H1 (cell line): ENCODE measurements around the gene GNA12. TPM values are rescaled to one million over a fixed set of nuclear protein-coding genes. Genes with fewer than 3 reads are reported as not detected.

Experiments
- CTCF ChIA-PET: fragments of 300-600 bp; sonication (Branson Sonifier 250); formaldehyde crosslinking; loops from one replicate; lab custom pipeline; 2021; ENCODE audit not compliant: partially characterized antibody; lab: Charles Lee
- POLR2A ChIA-PET: fragments of 300-600 bp; sonication (Branson Sonifier 250); formaldehyde crosslinking; loops from one replicate; lab custom pipeline; 2021; ENCODE audit warnings: inconsistent platforms; ENCODE audit not compliant: partially characterized antibody; lab: Charles Lee
- DNase-seq, 2 experiments: peaks; one replicate each; pipeline versions ENCODE4 v3.0.0 to v3.0.0-alpha.2; 2010 to 2022; ENCODE audit warnings: low spot score in 2 of 2, low read depth in 1 of 2, mixed read lengths in 1 of 2
- FAIRE-seq: peaks from 2 replicates; lab custom pipeline; 2011; peaks lifted over from hg19 to GRCh38; lab: Jason Lieb, UNC
- H2AFZ ChIP-seq: 2 replicates; pipeline ENCODE4 v1.8.1; 2012; ENCODE audit warnings: low read length, inconsistent platforms
- H2AK5ac ChIP-seq: 2 replicates; pipeline ENCODE4 v1.6.1; 2013; ENCODE audit warnings: low read depth, low read length
- H2BK120ac ChIP-seq: replicated peaks from 2 replicates; pipeline ENCODE3; 2013; ENCODE audit warnings: low read depth, low read length, inconsistent platforms
- H2BK12ac ChIP-seq: 2 replicates; pipeline ENCODE4 v1.6.1; 2013; ENCODE audit warnings: low read depth, low read length
- H2BK15ac ChIP-seq: 2 replicates; pipeline ENCODE4 v1.6.1; 2013; ENCODE audit warnings: low read length
- H2BK20ac ChIP-seq: 2 replicates; pipeline ENCODE4 v1.6.1; 2013; ENCODE audit warnings: low read length
- H2BK5ac ChIP-seq: 2 replicates; pipeline ENCODE4 v1.6.1; 2013; ENCODE audit warnings: low read depth, low read length
- H3K14ac ChIP-seq: 2 replicates; pipeline ENCODE4 v1.6.1; 2013; ENCODE audit warnings: inconsistent platforms; ENCODE audit not compliant: insufficient read length
- H3K18ac ChIP-seq: 2 replicates; pipeline ENCODE4 v1.6.1; 2013; ENCODE audit warnings: low read length; ENCODE audit errors: extremely low read depth
- H3K23ac ChIP-seq: 2 replicates; pipeline ENCODE4 v1.6.1; 2013; ENCODE audit warnings: inconsistent platforms; ENCODE audit not compliant: insufficient read length
- H3K23me2 ChIP-seq: 2 replicates; pipeline ENCODE4 v1.6.1; 2013; ENCODE audit warnings: low read depth, low read length
- H3K27ac ChIP-seq: 2 replicates; pipeline ENCODE4 v1.6.1; 2011; ENCODE audit warnings: low read depth, low read length, inconsistent platforms
- H3K27me3 ChIP-seq, 4 experiments: replicated peaks in 1 of 4; 1 replicate in 1 of 4; 2 replicates in 3 of 4; pipeline versions ENCODE4 v1.6.1 to v1.8.1; 2011 to 2013; ENCODE audit warnings: low read length in 3 of 4, mild to moderate bottlenecking in 3 of 4, inconsistent platforms in 2 of 4, mixed read lengths in 2 of 4, moderate library complexity in 1 of 4; ENCODE audit not compliant: control insufficient read depth in 3 of 4, insufficient read depth in 3 of 4; ENCODE audit errors: extremely low read depth in 1 of 4
- H3K36me3 ChIP-seq, 4 experiments: 2 replicates each; pipeline versions ENCODE4 v1.6.1 to v1.8.1; 2011 to 2013; ENCODE audit warnings: mild to moderate bottlenecking in 4 of 4, low read length in 3 of 4, moderate library complexity in 2 of 4, control low read depth in 1 of 4, inconsistent platforms in 1 of 4; ENCODE audit not compliant: insufficient read depth in 4 of 4, control insufficient read depth in 2 of 4
- H3K4ac ChIP-seq: replicated peaks from 2 replicates; pipeline ENCODE3; 2013; ENCODE audit warnings: low read length, low read depth, mixed read lengths, inconsistent platforms; ENCODE audit not compliant: insufficient read length
- H3K4me1 ChIP-seq, 4 experiments: replicated peaks in 1 of 4; 1 replicate in 1 of 4; 2 replicates in 3 of 4; pipeline versions ENCODE4 v1.6.1 to v1.8.1; 2011 to 2013; ENCODE audit warnings: low read length in 3 of 4, inconsistent platforms in 2 of 4, mixed read lengths in 1 of 4; ENCODE audit not compliant: insufficient read depth in 4 of 4, control insufficient read depth in 3 of 4
- H3K4me2 ChIP-seq, 2 experiments: 2 replicates each; pipeline versions ENCODE4 v1.6.1 to v1.8.1; 2011 to 2013; ENCODE audit warnings: low read depth in 2 of 2, low read length in 2 of 2, control low read depth in 1 of 2, inconsistent platforms in 1 of 2, mild to moderate bottlenecking in 1 of 2; ENCODE audit not compliant: insufficient read depth in 1 of 2
- H3K4me3 ChIP-seq, 4 experiments: fragments of 200-600, 300-600 bp in 1 of 4; sonication (generic), shearing (Covaris generic), sonication (Bioruptor Twin) in 1 of 4; 2 replicates each; pipeline versions ENCODE4 v1.5.1 to v1.8.1; 2011 to 2016; ENCODE audit warnings: low read length in 4 of 4, low read depth in 3 of 4, control low read depth in 2 of 4, inconsistent platforms in 2 of 4, mild to moderate bottlenecking in 2 of 4, mixed read lengths in 1 of 4, moderate library complexity in 1 of 4; ENCODE audit not compliant: insufficient read depth in 2 of 4; ENCODE audit errors: extremely low read depth in 1 of 4
- H3K56ac ChIP-seq: replicated peaks from 2 replicates; pipeline ENCODE3; 2013; ENCODE audit warnings: low read depth, mild to moderate bottlenecking, mixed read lengths, low read length, inconsistent platforms; ENCODE audit not compliant: insufficient read length
- H3K79me1 ChIP-seq: 2 replicates; pipeline ENCODE4 v1.6.1; 2013; ENCODE audit warnings: low read depth, low read length, control low read depth
- H3K79me2 ChIP-seq, 2 experiments: 2 replicates each; pipeline versions ENCODE4 v1.6.1 to v1.8.1; 2012 to 2013; ENCODE audit warnings: low read length in 2 of 2, mild to moderate bottlenecking in 2 of 2, inconsistent platforms in 1 of 2; ENCODE audit not compliant: insufficient read depth in 2 of 2, control insufficient read depth in 1 of 2
- H3K9ac ChIP-seq, 4 experiments: replicated peaks in 1 of 4; 1 replicate in 1 of 4; 2 replicates in 3 of 4; pipeline versions ENCODE4 v1.6.1 to v1.8.1; 2011 to 2013; ENCODE audit warnings: low read depth in 3 of 4, low read length in 3 of 4, control low read depth in 2 of 4, mild to moderate bottlenecking in 2 of 4, moderate library complexity in 2 of 4, inconsistent platforms in 1 of 4; ENCODE audit errors: extremely low read depth in 1 of 4
- H3K9me3 ChIP-seq, 2 experiments: 2 replicates each; pipeline versions ENCODE4 v1.6.1 to v1.8.1; 2012 to 2013; ENCODE audit warnings: mild to moderate bottlenecking in 2 of 2, moderate library complexity in 2 of 2, control low read depth in 1 of 2, inconsistent platforms in 1 of 2, low read depth in 1 of 2, low read length in 1 of 2, mixed read lengths in 1 of 2; ENCODE audit not compliant: insufficient read depth in 2 of 2
- H4K20me1 ChIP-seq, 2 experiments: replicated peaks in 1 of 2; 2 replicates each; pipeline versions ENCODE3 to v1.8.1; 2011 to 2013; ENCODE audit warnings: inconsistent platforms in 2 of 2, low read length in 2 of 2, mild to moderate bottlenecking in 1 of 2; ENCODE audit not compliant: insufficient read depth in 2 of 2, control insufficient read depth in 1 of 2
- H4K5ac ChIP-seq: 2 replicates; pipeline ENCODE4 v1.6.1; 2013; ENCODE audit warnings: low read length, low read depth, mixed read lengths, inconsistent platforms; ENCODE audit not compliant: insufficient read length
- H4K8ac ChIP-seq: 2 replicates; pipeline ENCODE4 v1.8.0; 2013; ENCODE audit warnings: mild to moderate bottlenecking, moderate library complexity, low read length, inconsistent platforms; ENCODE audit not compliant: insufficient read depth; ENCODE audit errors: extremely low read depth
- H4K91ac ChIP-seq: replicated peaks from 2 replicates; pipeline ENCODE3; 2013; ENCODE audit warnings: low read length, mixed read lengths, inconsistent platforms; ENCODE audit not compliant: insufficient read length
- ASH2L ChIP-seq: fragments of 200-600, 300-600 bp; sonication (generic); IDR thresholded peaks from one replicate; pipeline ENCODE4 v1.7.1; 2017; ENCODE audit warnings: low read length
- CHD1 ChIP-seq: IDR thresholded peaks from 2 replicates; pipeline ENCODE4 v1.6.1; 2012; ENCODE audit warnings: low read depth, low read length, improper control_type of control experiment
- CHD2 ChIP-seq: IDR thresholded peaks from 2 replicates; pipeline ENCODE4 v1.6.1; 2012; ENCODE audit warnings: low read length, improper control_type of control experiment
- TAF1 ChIP-seq: IDR thresholded peaks from 2 replicates; pipeline ENCODE4 v1.6.1; 2011; ENCODE audit warnings: mild to moderate bottlenecking, low read depth, low read length
- WGBS, 2 experiments: shearing (Covaris generic) in 1 of 2; methylation state at CpG; one replicate each; pipeline versions ENCODE4 v1.1.6 to v1.1.7; 2013 to 2015; ENCODE audit warnings: low lambda C conversion rate in 2 of 2, mixed read lengths in 2 of 2, inconsistent platforms in 1 of 2, low coverage in 1 of 2, missing lambda C conversion rate in 1 of 2; ENCODE audit not compliant: insufficient replicate concordance in 2 of 2, insufficient coverage in 1 of 2, insufficient read length in 1 of 2; ENCODE audit errors: extremely low coverage in 1 of 2, missing lambda C conversion rate in 1 of 2; 5-methylcytosine and 5-hydroxymethylcytosine counted together
- polyA plus RNA-seq, 7 experiments: library from polyadenylated mRNA; depleted of rRNA in 3 of 7; stranded (reverse) in 5 of 7; unstranded in 2 of 7; fragments of >200 nt in 5 of 7; fragments of 200-250 nt in 2 of 7; gene quantifications; 1 replicate in 5 of 7; 2 replicates in 1 of 7; 4 replicates in 1 of 7; pipeline versions ENCODE4 v1.2.1 to v1.2.3, GENCODE V29; 2011 to 2013; ENCODE audit warnings: missing spikeins in 2 of 7, mixed read lengths in 2 of 7
- total RNA-seq: library from RNA; stranded (reverse); fragmentation: NEBNext Ultra II Directional; extraction: Animal tissue kit (Norgen Biotek cat#: 25700); gene quantifications from 2 replicates; pipeline ENCODE4 v1.2.1, GENCODE V29; 2021
- TF ChIP-seq, protein P1 (sequence below): IDR thresholded peaks from 2 replicates; pipeline ENCODE4 v1.6.1; 2011; ENCODE audit warnings: low read length, improper control_type of control experiment

Gene GNA12
- total and polyA plus RNA-seq, 2 of the 8 experiments (the other 6 are each of a cell fraction or from before 2014, with no cell fraction given) = 96.5 to 109 TPM

DNA sequence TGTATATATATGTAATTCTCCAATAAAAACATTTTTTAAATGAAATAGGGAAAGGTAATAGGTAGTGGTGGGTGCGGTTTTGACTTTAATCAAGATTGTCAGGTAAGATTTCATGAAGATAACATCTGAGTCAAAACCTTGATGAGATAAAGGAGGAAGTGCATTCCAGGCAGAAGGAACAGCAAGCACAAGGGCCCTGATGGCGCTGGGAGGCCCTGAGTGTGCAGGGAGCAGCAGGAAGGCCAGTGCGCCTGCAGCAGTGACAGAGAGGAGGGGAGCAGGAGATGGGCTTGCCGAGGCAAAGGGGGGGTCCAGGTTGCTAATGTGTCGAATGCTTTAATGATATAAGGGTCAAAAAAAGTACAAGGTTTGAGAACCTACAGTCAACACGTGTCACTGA lies 69.8 kb downstream of the GNA12 start:
- H2AFZ ChIP-seq = no peak overlapping the region
- H2BK12ac ChIP-seq = no peak overlapping the region
- H2BK20ac ChIP-seq = no peak overlapping the region
- H3K4me2 ChIP-seq = no peak overlapping the region
- H2BK120ac ChIP-seq = no peak overlapping the region
- H3K79me2 ChIP-seq = peaks cover 0 to 63% of the 10 kb centered on the region in 2 experiments; a peak in 2 of 4 replicates
- H3K23ac ChIP-seq = no peak overlapping the region
- H3K18ac ChIP-seq = no peak overlapping the region
- TF ChIP-seq CHD1 = no peak
- TF ChIP-seq, protein P1, sequence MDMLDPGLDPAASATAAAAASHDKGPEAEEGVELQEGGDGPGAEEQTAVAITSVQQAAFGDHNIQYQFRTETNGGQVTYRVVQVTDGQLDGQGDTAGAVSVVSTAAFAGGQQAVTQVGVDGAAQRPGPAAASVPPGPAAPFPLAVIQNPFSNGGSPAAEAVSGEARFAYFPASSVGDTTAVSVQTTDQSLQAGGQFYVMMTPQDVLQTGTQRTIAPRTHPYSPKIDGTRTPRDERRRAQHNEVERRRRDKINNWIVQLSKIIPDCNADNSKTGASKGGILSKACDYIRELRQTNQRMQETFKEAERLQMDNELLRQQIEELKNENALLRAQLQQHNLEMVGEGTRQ = no peak
- no peak for TF ChIP-seq TAF1
- no peak for TF ChIP-seq CHD2
- TF ChIP-seq ASH2L = no peak
- no peaks in the 10 kb centered on the region for H3K27me3 ChIP-seq
- H3K27ac ChIP-seq = no peak overlapping the region
- H4K5ac ChIP-seq = no peak overlapping the region
- POLR2A ChIA-PET = no interaction called here
- H2AK5ac ChIP-seq = no peak overlapping the region
- H2BK5ac ChIP-seq = no peak overlapping the region
- FAIRE-seq = no peak
- no peak for DNase-seq
- no peak overlapping the region for H2BK15ac ChIP-seq
- H3K79me1 ChIP-seq = peaks cover 9% of the 10 kb centered on the region
- H3K4me1 ChIP-seq = peaks cover 0 to 5% (median 3%) of the 10 kb centered on the region in 4 experiments; a peak in 3 of 7 replicates
- peaks cover 0 to 8% of the 10 kb centered on the region in 2 experiments for H4K20me1 ChIP-seq
- peaks cover 0 to 7% (median 5%) of the 10 kb centered on the region in 4 experiments; a peak in 4 of 8 replicates for H3K36me3 ChIP-seq
- no peak overlapping the region for H3K4me3 ChIP-seq
- H3K4ac ChIP-seq = no peak overlapping the region
- H4K91ac ChIP-seq = no peak overlapping the region
- 89 to 100% methylated on average over 1 to 6 of the region's 6 CpGs for WGBS, 2 experiments
- H3K9ac ChIP-seq = no peak overlapping the region
- H3K56ac ChIP-seq = no peak overlapping the region
- H4K8ac ChIP-seq = no peak overlapping the region
- H3K23me2 ChIP-seq = no peaks in the 10 kb centered on the region
- no peak overlapping the region for H3K14ac ChIP-seq
- no peaks in the 10 kb centered on the region for H3K9me3 ChIP-seq
- CTCF ChIA-PET = interaction anchor here (0.9 to 1.7 kb wide), 2 partner anchors 14 kb away, joined by 3 to 10 read pairs; no protein-coding TSS in a partner anchor
